Activated CD8-positive, alpha-beta memory T cell treated with anti-CD3 and anti-CD28 coated beads for 48 hours (primary cell): ENCODE measurements around the gene ENGASE.

ENCODE experiments used
- DNase-seq, 3 experiments: peaks; one replicate each; pipeline ENCODE4 v3.0.0-alpha.2; 2020; ENCODE audit warnings: low read depth in 2 of 3, low spot score in 2 of 3

Gene ENGASE

DNA sequence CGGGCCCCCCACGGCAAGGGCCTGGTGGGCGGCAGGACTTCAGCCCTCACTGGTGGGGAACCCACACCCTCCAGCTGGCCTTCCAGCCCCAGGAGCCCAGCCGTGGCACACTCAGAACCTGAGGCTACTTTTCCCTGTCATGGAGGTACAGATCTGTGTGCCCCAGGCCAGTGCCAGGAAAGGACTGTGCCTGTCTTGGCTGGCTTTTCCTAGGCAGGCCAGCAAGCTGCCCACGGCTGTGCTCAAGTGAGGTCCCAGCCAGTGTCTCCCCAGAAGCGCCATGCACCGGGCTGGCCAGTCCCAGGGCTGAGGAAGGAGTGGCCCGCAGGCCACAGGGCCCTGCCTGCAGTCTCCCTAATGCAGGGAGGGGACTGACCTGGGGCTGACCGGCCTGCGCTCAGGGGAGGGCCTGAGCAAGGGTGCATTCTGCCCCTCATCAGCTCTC, 16.6 kb downstream of the ENGASE start:
- DNase-seq: no peak

DNA sequence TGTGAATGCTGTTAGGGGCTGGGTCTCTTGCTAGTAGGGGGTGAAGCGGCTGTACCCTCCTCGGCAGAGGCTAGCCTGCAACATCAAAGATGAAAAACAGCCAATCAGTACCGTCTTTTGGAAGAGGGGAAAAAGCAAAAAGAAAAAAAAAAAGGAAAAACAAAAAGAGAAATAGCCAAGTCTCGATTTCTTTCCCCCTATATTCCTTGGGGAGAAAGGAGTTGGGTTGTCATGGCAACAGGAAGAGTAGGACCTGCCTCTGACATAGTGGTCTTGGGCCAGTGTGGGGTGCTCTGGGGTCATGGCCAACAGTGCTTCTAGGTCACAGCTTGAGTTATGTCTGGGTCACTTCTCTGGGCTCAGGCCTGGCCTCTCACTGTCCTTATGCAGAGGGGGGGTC, 17.9 kb downstream of the ENGASE start:
- no peak for DNase-seq

DNA sequence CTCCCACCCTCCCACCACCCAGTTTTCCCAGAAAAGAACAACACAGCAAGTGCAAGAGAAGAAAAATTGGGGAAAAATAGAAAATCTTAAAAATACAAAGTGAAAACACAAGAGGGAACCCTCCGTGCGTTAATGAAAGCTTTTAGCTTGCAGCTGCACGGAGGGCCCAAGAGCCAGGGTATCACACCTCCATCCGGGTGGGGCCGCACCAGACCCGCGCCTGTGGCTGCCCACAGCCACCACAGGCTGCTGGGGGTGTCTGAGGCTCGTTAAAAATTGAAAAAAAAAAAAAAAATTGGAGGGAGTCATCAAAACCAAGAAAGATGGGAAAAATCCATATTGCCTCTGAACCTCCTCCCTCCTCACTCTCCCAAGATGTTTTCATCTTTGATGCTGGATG, 18.6 kb downstream of the ENGASE start:
- no peak for DNase-seq

DNA sequence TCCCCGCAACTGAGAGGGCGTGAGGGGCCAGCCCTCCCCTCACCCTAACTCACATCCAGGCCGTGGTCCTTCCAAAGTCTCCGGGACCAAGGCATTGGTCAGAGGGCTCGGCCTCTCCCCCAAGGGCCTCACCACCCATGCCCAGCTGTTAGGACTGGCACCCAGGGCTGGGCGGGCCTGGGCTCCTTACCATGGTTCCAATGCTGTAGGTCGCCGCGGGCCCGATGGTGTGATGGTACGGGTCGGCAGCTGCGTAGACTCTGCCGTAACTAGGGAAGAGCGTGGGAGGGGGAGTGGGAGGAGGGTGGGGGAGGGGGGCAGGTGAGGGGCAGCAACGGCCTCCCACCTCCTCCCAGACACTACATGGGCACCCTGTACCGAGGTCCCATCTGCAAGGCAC, 19.6 kb downstream of the ENGASE start:
- DNase-seq: no peak

DNA sequence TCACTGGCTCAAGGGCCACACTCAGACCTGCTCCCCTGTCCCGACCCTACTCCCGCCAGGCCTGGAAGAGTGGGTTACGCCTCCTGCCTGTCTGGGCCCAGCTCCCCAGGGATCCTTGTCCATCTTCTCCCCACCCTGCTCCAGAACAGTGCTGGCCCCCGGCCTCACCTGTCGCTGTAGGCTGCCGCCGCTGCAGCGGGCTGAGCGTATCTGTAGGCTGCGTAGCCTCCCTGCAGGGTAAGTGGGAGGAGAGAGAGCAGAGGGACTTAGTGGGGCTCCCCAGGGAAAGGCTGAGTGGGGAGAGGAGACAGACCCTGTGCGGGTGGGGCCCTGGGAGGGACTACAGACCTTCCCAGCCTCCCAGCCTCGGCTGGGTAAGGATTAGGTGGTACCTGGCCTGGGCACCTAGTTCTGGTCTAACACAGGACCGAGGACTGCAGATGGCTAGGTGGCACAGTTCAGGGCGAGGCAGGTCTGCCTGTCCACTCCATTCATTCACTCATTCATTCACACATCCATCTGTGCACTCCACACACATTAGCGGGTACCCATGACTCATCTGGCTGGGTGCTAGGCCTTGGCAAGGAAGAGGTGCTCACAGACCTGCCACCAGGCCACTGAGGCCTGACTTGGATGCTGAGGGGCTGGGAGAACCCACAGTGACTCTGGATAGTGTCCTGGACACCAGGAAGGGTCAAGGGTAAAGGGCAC, 20.9 kb downstream of the ENGASE start:
- DNase-seq: no peak

DNA sequence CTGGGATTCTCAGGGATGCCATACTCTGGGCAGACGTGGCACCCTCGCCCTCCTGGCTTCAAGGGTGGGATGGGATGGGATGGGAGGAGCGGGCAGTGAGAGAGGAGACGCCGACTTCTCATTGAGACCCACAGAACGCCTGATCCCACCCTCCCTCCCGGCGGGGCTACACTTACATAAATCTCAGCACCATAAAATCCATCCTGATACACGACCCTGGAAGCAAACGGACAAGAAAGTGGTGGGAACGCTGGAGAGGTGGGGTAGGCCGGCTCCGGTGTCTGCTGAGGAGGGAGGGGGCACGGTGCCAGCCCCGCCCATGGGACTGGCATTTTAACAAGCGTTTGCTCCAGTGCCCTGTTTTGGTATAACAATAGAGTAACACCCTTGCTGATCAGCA, 21.9 kb downstream of the ENGASE start:
- DNase-seq: no peak

DNA sequence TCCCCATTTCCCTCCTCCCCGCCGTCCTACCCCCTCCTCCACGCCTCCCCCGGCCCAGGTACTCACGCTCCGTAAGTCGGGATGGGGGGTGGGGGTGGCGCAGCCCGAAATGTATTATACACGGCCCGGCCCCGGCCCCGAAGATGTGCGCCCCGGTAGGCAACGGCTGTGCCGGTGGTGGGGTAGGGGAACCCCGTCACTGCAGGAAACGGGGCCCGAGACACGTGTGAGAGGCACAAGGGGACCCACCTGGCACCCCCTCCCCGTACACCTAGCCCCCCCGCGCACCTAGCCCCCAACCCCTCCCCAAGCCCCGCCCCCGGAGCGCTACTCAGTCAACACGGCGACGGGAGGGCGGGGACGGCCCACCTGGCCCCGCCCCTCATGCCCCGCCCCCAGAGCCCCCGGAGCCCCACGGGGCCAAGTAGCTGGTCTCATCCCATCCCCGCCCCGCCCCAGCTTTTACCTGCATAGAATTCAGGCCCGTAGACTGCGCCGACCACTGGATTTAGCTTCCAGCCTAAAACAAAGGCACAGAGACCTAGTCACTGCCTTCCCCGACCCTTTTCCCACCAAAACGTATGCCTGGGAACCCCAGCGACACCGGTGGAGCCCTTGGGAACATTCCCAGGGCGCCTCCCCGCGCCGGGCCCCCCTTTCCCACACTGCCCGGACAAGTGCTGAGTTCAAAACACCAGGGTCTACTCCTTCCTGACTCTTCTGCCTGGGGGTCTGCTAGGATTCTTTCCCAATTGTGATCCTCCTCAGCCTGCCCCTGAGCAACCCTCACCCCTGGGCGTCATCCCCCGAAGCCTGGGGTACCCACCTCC, 22.8 kb downstream of the ENGASE start:
- no peak for DNase-seq

DNA sequence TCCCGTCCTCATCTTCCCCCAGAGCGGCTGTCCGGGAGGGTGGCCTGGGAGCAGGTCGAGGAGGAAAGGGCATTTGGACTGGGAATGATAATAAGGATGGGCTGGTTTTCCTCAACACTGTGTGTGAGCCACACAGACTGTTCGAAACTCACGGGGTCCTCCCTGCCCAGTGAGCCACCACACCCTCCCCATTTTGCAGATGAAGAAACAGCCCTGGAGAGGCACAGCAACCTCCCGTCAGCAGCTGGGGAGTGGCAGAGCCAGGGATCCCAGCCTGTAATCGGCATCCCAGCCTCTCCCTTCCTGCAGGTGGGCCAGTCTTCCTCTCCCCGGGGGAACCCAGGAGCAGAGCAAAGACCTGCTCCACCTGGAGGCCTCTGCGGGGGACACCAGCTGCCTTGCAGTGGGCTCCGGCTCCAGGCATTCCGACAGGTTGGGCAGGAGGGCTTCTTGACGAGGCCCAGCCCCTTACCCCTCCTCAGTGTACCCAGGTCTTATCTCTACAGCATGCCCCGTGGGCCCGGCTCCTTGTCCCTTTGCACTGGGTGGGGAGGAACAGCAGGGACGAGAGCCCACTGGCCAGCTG, 23.8 kb downstream of the ENGASE start:
- DNase-seq: no peak

DNA sequence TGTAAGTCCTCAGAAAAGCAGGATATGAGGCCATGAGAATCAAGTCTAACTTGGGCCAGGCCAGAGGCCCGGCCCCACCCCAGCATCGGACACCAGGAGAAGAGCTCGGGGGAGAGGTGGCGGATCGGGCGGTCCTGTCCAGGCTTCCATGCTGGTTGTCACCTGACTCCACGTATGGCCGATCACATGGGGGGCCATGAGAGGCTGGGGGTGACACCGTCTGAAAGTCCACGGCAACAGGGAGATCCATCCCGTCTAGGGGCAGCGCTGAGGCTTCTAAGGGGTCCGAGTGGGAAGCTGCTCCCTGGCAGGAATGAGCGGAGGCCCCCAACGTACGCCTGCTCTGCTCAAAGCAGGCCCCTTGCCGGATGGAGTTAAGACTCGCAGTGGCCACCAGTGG, 25.8 kb downstream of the ENGASE start:
- no peak for DNase-seq

DNA sequence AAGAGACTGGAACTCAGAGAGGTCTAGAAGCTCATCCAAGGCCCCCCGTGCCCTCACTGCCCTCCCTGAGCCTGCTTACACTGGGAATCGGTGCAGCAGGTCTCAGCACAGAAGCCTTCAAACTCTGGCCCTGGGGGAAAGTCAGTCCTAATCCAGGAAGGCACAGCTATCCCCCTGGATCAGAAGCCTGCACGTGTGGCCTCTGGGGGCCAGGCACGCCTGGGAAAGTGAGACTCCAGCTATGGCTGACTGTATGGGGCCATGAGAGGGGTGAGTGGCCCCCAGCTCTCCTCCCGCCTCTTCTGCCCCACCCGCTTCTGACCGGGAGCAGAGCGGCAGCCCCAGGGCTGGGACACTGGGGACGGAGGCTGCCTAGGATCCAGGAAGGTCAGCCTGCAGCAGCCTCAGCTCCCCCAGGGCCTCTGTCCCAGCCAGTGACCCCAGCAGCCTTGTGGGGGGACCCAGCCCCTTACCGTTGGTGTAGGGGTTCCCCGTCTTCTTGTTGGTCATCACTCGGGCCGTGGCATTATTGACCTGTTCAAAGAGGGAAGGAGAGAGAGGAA, 26.6 kb downstream of the ENGASE start:
- no peak for DNase-seq

DNA sequence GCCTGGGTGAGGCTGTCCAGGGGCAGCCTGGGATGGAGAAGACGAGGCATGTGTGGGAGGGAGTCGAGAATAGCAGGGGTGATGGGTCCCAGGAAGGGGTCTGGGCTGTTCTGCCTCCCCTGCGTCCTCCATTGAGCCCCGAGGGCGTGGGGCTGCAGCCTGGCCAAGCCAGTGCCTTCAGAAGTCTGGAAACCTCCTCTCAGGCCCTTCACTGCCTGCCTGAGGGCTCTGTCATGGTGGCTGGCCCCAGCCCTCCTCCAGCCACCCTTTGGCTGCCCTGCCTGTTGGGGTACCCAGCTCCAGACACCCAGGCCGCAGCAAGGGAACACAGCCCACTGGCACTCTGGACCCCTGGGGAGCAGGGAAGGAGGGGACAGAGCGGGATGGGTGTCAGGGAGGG, 27.6 kb downstream of the ENGASE start:
- DNase-seq: no peak

DNA sequence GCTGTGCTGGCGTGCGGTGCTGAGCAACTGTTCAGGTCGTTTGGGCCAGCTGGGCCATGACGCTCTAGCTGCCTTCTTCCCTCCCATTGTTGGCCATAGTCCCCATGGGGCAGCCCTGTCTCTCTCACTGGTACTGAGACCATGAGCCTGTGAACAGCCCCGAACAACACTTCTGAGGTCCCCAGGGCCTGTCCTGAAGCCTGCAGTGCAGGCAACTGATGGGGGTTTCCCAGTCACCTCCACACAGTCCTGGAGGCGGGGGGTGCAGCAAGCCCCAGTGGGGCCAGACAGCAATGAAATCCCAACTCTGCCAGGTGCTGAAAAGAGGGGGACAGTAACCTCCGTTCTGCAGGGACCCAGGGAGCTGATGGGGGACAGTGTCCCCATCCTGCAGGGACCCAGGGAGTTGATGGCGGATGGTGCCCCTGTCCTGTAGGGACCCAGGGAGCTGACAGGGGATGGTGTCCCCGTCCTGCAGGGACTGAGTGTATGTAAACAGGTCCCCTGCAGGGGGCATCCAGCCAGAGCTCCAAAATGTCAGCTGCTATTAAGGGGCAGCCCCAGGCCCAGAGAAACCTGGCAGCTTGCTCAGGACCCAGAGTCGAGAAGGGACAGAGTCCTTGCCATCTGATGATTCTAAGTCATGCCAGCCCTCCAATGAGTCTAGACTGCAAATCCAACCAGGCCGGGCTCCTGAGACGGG, 30.4 kb downstream of the ENGASE start:
- DNase-seq: no peak

DNA sequence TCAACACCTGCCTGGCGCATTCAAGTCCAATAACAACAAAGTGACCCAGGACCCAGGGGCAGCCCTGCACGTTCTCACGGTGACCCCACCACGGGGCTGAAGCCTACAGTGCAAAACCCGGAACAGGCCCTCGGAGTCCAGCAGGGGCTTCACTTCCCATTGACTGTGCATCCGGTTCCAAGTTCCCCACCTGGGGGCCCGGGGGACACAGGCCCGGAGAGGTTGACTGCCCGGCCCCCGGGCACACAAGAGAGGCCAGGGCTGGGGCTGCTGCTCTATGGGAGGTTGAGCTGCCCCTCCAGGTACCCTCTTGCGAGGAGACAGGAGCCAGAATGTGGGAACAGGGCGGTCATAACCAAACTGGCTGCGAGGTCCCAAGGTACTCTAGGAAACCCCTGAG, 31.3 kb downstream of the ENGASE start:
- no peak for DNase-seq

DNA sequence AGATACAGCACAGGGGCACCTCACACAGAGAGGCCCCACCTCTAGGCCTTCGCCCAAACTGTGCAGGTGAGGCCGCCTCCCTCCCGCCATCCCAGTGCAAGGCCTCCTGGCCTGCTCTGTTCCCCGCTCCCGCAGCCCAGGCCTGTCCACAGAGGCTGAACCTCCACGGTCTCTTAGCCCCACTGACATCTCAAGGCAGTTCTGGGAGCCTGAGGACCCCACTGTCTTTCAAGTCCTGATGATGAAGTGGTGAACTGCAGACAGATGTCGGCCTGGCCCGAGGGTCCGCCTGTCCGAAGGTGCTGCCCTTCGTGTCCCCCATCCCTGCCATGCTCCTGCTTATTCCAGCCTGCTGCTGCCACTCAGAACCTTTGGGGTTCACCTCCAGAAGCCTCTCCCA, 32.3 kb downstream of the ENGASE start:
- DNase-seq: no peak

DNA sequence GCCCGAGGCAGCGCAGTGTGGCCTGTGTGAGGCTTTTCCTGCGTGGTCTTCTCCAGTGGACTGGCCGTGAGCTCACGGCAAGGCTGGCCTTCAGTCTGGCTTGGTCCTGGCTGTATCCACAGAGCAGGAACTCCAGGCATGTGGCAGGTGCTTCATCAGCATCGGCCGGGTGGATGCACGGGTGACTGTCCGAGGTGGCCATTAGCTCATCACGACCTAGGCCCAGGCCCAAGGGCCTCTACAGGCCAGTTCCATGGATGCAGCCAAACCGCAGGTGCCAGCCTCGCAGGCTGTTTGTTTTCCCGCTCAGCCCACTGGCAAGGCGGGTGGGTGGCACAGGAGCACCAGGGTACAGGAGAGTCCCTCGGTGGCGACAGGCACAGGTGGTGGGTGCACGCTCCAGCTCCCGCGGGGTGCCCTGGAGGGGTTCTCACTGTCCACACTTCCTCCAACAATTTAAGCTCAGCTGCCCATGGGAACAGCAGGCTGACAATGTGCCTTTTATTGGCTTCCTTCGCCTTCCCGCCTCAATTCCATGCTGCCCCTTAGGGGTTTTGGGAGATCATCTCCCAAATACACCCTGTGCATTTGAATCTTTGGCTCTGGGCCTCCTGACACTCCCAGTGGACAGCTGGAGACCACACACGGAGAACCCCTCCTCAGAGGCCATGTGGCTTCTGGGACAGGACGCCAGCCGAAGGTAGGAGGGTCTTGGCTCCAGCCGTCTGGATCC, 33.0 kb downstream of the ENGASE start:
- DNase-seq: no peak

DNA sequence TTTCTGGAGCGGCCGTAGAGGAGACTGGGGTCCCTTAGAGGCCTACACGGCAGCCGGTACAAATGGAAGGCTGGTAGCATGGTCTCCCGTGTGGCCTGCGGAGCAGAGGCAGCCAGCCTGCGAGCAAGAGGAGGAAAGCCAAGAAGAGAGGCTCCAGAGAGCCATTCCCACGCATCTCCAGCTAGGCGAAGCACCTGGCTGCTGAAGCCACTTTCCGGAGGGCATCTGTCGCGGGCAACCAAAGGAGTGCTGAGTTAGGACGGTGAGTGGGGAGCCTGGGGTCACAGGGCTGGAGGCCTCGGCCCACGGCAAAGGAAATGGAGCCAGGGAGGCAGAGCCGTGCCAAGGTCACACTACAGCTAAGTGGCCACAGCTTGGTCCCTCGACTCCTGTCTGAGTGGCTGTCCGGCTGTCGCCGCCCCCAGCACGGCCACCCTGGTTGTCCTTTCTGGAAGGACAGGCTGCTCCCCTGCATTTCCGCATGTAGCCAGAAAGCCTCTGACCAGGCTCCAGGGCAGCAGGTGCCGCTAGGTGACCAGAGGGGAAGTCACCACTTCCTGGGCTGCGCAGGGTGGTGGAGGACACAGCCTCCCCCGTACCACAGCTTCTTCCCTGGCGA, 33.7 kb downstream of the ENGASE start:
- no peak for DNase-seq

DNA sequence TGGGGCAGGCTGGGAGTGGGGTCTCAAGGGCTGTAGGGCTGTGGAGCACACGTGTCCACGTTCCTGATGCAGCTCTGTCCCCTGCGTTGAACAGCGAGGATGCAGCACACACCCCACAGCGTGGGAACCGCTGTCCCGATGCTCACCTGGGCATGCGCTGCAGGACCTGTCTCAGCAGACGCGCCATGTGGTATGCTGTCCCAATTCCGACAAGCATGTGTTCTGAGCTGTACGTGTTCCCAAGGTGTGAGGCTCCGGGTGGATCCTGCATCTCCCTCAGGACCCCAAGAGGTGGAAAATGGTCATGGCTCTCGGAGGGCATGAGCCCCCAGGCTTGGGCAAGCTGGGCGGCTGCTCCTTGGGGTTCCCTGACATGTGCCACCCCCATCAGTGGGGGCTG, 34.2 kb downstream of the ENGASE start:
- DNase-seq: no peak

DNA sequence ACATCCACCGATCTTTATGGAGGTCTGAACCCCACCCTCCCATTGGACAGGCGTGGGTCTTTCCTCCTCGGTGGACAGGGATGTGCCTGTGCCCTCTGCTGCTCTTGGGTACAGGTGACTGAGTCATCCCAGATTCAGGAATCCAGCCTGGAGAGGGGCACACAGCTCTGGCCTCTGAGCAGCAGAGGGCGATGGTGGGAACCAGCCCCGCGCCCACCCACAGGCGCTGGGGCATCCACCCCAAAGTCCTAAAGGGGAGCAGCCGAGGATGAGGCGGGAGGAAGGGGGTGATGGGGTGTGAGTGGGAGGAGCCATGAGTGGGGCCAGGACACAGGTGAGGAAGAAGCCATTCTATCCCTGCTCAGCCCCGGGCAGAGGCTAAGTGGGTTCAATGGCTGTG, 35.0 kb downstream of the ENGASE start:
- no peak for DNase-seq

DNA sequence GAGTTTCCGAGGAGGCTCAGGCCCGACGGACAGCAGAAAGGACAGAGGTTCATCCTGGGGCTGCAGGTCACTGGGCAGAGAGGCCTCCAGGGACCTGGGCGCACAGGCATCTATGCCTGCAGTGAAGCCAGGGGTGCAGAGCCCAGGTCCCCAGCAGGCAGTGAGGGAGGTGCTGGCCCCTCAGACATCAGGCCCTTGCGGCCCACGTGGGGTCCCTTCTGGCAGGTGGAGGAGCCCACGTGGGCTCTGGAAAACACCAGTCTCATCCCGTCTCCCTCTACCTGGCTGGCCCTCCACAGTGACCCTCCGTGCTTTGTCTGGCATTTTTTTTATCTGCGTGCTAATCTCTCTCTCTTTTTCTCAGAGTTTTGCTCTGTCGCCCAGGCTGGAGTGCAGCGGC, 36.5 kb downstream of the ENGASE start:
- DNase-seq: no peak

DNA sequence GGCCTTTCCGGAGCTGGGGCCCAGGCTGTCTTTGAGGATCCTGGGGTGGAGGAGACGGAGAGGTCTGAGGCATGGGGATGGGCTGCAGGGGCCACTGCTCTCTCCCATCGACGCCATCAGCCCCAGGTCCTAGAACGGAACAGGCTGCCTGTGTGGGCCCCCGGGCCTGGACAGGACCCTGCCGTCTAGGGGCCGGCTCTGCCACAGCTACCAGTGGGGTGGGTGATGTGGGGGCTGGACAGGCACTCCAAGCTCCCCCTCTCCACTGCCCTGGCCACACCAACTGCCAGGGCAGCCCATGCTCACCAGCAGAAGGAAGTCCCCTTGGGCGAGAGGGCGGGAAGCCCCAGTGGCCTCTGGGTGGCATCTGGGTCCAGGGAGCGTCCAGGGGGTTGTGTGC, 37.8 kb downstream of the ENGASE start:
- DNase-seq: no peak
